H9 (cell line): Measurements from ENCODE around the gene ATXN7L3B. TPM values are rescaled to one million over a fixed set of nuclear protein-coding genes. Genes with fewer than 3 reads are reported as not detected.

ENCODE experiments used
- DNase-seq: peaks from one replicate; pipeline ENCODE4 v3.0.0-alpha.2; 2017
- H2AFZ ChIP-seq: one replicate; pipeline ENCODE4 v1.6.1; 2013; ENCODE audit warnings: mild to moderate bottlenecking, low read length, control low read depth, moderate library complexity
- H2AK5ac ChIP-seq: 2 replicates; pipeline ENCODE4 v1.6.1; 2013; ENCODE audit warnings: low read length, control low read depth, mixed read lengths; ENCODE audit not compliant: insufficient read length
- H2BK120ac ChIP-seq: one replicate; pipeline ENCODE4 v1.6.1; 2013; ENCODE audit warnings: low read depth, mild to moderate bottlenecking, low read length, control low read depth, inconsistent platforms; ENCODE audit not compliant: poor library complexity, severe bottlenecking
- H2BK12ac ChIP-seq: 2 replicates; pipeline ENCODE4 v1.6.1; 2013; ENCODE audit warnings: low read length, control low read depth, mixed read lengths, low read depth; ENCODE audit not compliant: insufficient read length
- H2BK15ac ChIP-seq: 2 replicates; pipeline ENCODE4 v1.6.1; 2013; ENCODE audit warnings: low read depth, low read length, control low read depth
- H2BK20ac ChIP-seq: one replicate; pipeline ENCODE4 v1.6.1; 2013; ENCODE audit warnings: low read depth, mild to moderate bottlenecking, low read length, control low read depth, inconsistent platforms; ENCODE audit not compliant: poor library complexity, severe bottlenecking
- H2BK5ac ChIP-seq: 2 replicates; pipeline ENCODE4 v1.6.1; 2013; ENCODE audit warnings: low read length, control low read depth, mixed read lengths; ENCODE audit not compliant: insufficient read length
- H3K14ac ChIP-seq: 2 replicates; pipeline ENCODE4 v1.6.1; 2013; ENCODE audit warnings: low read length, control low read depth; ENCODE audit not compliant: insufficient read depth
- H3K18ac ChIP-seq: 2 replicates; pipeline ENCODE4 v1.6.1; 2013; ENCODE audit warnings: low read depth, mild to moderate bottlenecking, mixed read lengths, low read length, control low read depth; ENCODE audit not compliant: insufficient read length
- H3K23ac ChIP-seq: 2 replicates; pipeline ENCODE4 v1.6.1; 2013; ENCODE audit warnings: low read length, control low read depth, mixed read lengths, low read depth; ENCODE audit not compliant: insufficient read length
- H3K23me2 ChIP-seq: 2 replicates; pipeline ENCODE4 v1.6.1; 2013; ENCODE audit warnings: low read depth, mild to moderate bottlenecking, mixed read lengths, low read length, control low read depth; ENCODE audit not compliant: insufficient read length, poor library complexity, severe bottlenecking
- H3K27ac ChIP-seq: 2 replicates; pipeline ENCODE4 v1.5.1; 2013; ENCODE audit warnings: low read length, control low read depth, mixed read lengths, low read depth; ENCODE audit not compliant: insufficient read length
- H3K27me3 ChIP-seq: 2 replicates; pipeline ENCODE4 v1.6.1; 2013; ENCODE audit warnings: low read length, control low read depth, inconsistent platforms; ENCODE audit not compliant: insufficient read depth
- H3K4ac ChIP-seq: 2 replicates; pipeline ENCODE4 v1.6.1; 2013; ENCODE audit warnings: low read depth, mild to moderate bottlenecking, control low read depth, inconsistent platforms, low read length, moderate library complexity
- H3K4me1 ChIP-seq: 2 replicates; pipeline ENCODE4 v1.6.1; 2013; ENCODE audit warnings: low read length, control low read depth, inconsistent platforms; ENCODE audit not compliant: insufficient read depth
- H3K4me2 ChIP-seq: 2 replicates; pipeline ENCODE4 v1.6.1; 2013; ENCODE audit warnings: low read length, control low read depth, mixed read lengths; ENCODE audit not compliant: insufficient read length, insufficient read depth
- H3K56ac ChIP-seq: 2 replicates; pipeline ENCODE4 v1.6.1; 2013; ENCODE audit warnings: low read depth, mild to moderate bottlenecking, mixed read lengths, low read length, control low read depth; ENCODE audit not compliant: insufficient read length
- H3K79me1 ChIP-seq: 2 replicates; pipeline ENCODE4 v1.6.1; 2013; ENCODE audit warnings: low read depth, mild to moderate bottlenecking, moderate library complexity, low read length, control low read depth, inconsistent platforms; ENCODE audit not compliant: insufficient read depth, poor library complexity, severe bottlenecking
- H3K79me2 ChIP-seq: 2 replicates; pipeline ENCODE4 v1.6.1; 2013; ENCODE audit warnings: low read length, control low read depth, inconsistent platforms; ENCODE audit not compliant: insufficient read depth
- H3K9ac ChIP-seq: 2 replicates; pipeline ENCODE4 v1.6.1; 2013; ENCODE audit warnings: low read length, control low read depth, mixed read lengths; ENCODE audit not compliant: insufficient read length; ENCODE audit errors: extremely low read depth
- H3K9me3 ChIP-seq: one replicate; pipeline ENCODE4 v1.6.1; 2013; ENCODE audit warnings: low read depth, low read length, inconsistent platforms; ENCODE audit not compliant: control insufficient read depth
- H3T11ph ChIP-seq: one replicate; pipeline ENCODE4 v1.6.1; 2013; ENCODE audit warnings: mild to moderate bottlenecking, low read length, control low read depth, inconsistent platforms
- H4K20me1 ChIP-seq: one replicate; pipeline ENCODE4 v1.6.1; 2013; ENCODE audit not compliant: control insufficient read depth, insufficient read length, insufficient read depth
- H4K5ac ChIP-seq: 2 replicates; pipeline ENCODE4 v1.6.1; 2013; ENCODE audit warnings: low read depth, mild to moderate bottlenecking, mixed read lengths, low read length, control low read depth; ENCODE audit not compliant: insufficient read length
- H4K8ac ChIP-seq: replicated peaks from 2 replicates; pipeline ENCODE4 v1.6.1; 2013; ENCODE audit warnings: low read length, control low read depth, mixed read lengths, low read depth; ENCODE audit not compliant: insufficient read length
- H4K91ac ChIP-seq: 2 replicates; pipeline ENCODE4 v1.6.1; 2013; ENCODE audit warnings: low read depth, mild to moderate bottlenecking, moderate library complexity, mixed read lengths, low read length, control low read depth; ENCODE audit not compliant: insufficient read length
- H3K27ac Mint-ChIP-seq, 3 experiments: 2 replicates in 2 of 3; 3 replicates in 1 of 3; pipeline ENCODE4 v1.8.0; 2020 to 2021; ENCODE audit warnings: mixed read lengths in 3 of 3, mild to moderate bottlenecking in 1 of 3, moderate library complexity in 1 of 3
- H3K27me3 Mint-ChIP-seq: 2 replicates; pipeline ENCODE4 v1.8.0; 2021; ENCODE audit warnings: low read depth, mild to moderate bottlenecking, moderate library complexity, mixed read lengths
- H3K36me3 Mint-ChIP-seq, 3 experiments: 2 replicates in 2 of 3; 3 replicates in 1 of 3; pipeline ENCODE4 v1.8.0; 2020 to 2021; ENCODE audit warnings: low read depth in 3 of 3, mixed read lengths in 3 of 3; ENCODE audit not compliant: insufficient read depth in 1 of 3
- H3K4me1 Mint-ChIP-seq, 2 experiments: 2 replicates each; pipeline ENCODE4 v1.8.0; 2020; ENCODE audit warnings: mixed read lengths in 2 of 2
- H3K4me3 Mint-ChIP-seq, 2 experiments: 2 replicates in 1 of 2; 3 replicates in 1 of 2; pipeline ENCODE4 v1.8.0; 2020 to 2021; ENCODE audit warnings: mild to moderate bottlenecking in 2 of 2, mixed read lengths in 2 of 2, moderate library complexity in 1 of 2
- H3K9me3 Mint-ChIP-seq, 2 experiments: 2 replicates in 1 of 2; 3 replicates in 1 of 2; pipeline ENCODE4 v1.8.0; 2020; ENCODE audit warnings: mild to moderate bottlenecking in 2 of 2, mixed read lengths in 2 of 2, moderate library complexity in 1 of 2
- CTCF ChIP-seq: fragments of 200-600 bp; sonication (generic); conservative IDR thresholded peaks from 3 replicates; pipeline ENCODE4 v1.8.0; 2021; ENCODE audit warnings: antibody characterized with exemption, mild to moderate bottlenecking
- WGBS: extraction: QIAGEN DNeasy Blood & Tissue Kit; methylation state at CpG from one replicate; pipeline ENCODE4 v1.1.7; 2013; ENCODE audit warnings: missing lambda C conversion rate, low lambda C conversion rate, mixed read lengths; ENCODE audit not compliant: insufficient read length; ENCODE audit errors: extremely low coverage; 5-methylcytosine and 5-hydroxymethylcytosine counted together
- total RNA-seq: library from RNA; stranded (reverse); gene quantifications from 2 replicates; pipeline ENCODE4 v1.2.1, GENCODE V29; 2021

Gene ATXN7L3B
- total RNA-seq, 1 experiment from 2014 or later, result 35.3 TPM

- H3K27ac Mint-ChIP-seq, result no peak overlapping the region
- Histone ChIP-seq H3K4me2 (no peak overlapping the region), H2BK120ac (no peak overlapping the region), H3K79me2 (peaks cover 13% of the 10 kb centered on the region; the same call in 1 of the 2 replicates), H3K27me3 (no peaks in the 10 kb centered on the region), H2BK5ac (no peak overlapping the region), H4K20me1 (no peaks in the 10 kb centered on the region), H2BK15ac (no peak overlapping the region), H3K23ac (no peak overlapping the region), H4K91ac (no peak overlapping the region), H3K56ac (no peak overlapping the region), H3T11ph (no peak overlapping the region), H2AK5ac (no peak overlapping the region), H3K14ac (no peak overlapping the region), H4K8ac (no peak overlapping the region), H2BK20ac (no peak overlapping the region), H2AFZ (no peak overlapping the region), H3K4me1 (peaks cover 12% of the 10 kb centered on the region), H3K9ac (no peak overlapping the region), H2BK12ac (no peak overlapping the region), H3K9me3 (no peaks in the 10 kb centered on the region), H3K23me2 (peaks cover 9% of the 10 kb centered on the region), H3K79me1 (peaks cover 3% of the 10 kb centered on the region), H3K27ac (no peak overlapping the region), H4K5ac (no peak overlapping the region), H3K18ac (no peak overlapping the region), H3K4ac (no peak overlapping the region)
- DNase-seq, result no peak
- H3K36me3 Mint-ChIP-seq, result peaks cover 14 to 20% (median 19%) of the 10 kb centered on the region in 3 experiments
- WGBS, result no CpG with 5 or more reads among the region's 5 CpGs
- no peak for TF ChIP-seq CTCF
- H3K4me3 Mint-ChIP-seq, result no peak overlapping the region
- H3K9me3 Mint-ChIP-seq, result no peaks in the 10 kb centered on the region
- H3K27me3 Mint-ChIP-seq, result no peaks in the 10 kb centered on the region
- peaks cover 24 to 25% of the 10 kb centered on the region in 2 experiments for H3K4me1 Mint-ChIP-seq
Measured at GRCh38 chr12:74535536-74535935, 2.1 kb upstream of the ATXN7L3B start.
